Panc1 (cell line): ENCODE data around the gene ATM. TPM values are rescaled to one million over a fixed set of nuclear protein-coding genes. Genes with fewer than 3 reads are reported as not detected.

Source experiments
- ATAC-seq: fragments of 200-7000 bp; cut with Tn5 transposase; 2 replicates; pipeline ENCODE4 v1.9.1; 2020; ENCODE audit warnings: mild to moderate bottlenecking, moderate library complexity
- BruUV-seq: library from RNA; stranded (reverse); fragments of 400-500 nt; replicated peaks from 2 replicates; lab custom pipeline; 2021; lab: Mats Ljungman, UMichigan
- CTCF ChIA-PET: fragments of 300-600 bp; sonication (Branson Sonifier 250); formaldehyde crosslinking; loops from one replicate; lab custom pipeline; 2022; ENCODE audit warnings: antibody characterized with exemption; lab: Charles Lee
- POLR2A ChIA-PET: fragments of 300-600 bp; sonication (Branson Sonifier 250); formaldehyde crosslinking; loops from one replicate; lab custom pipeline; 2022; ENCODE audit warnings: antibody characterized with exemption; lab: Charles Lee
- DNase-seq: peaks from one replicate; pipeline ENCODE4 v3.0.0-alpha.2; 2010; ENCODE audit warnings: low read depth, low spot score
- H3K27ac ChIP-seq: 2 replicates; pipeline ENCODE4 v1.5.1; 2011; ENCODE audit warnings: mild to moderate bottlenecking, low read length, inconsistent platforms
- H3K27me3 ChIP-seq: fragments of 200-500 bp; sonication (Bioruptor generic); 2 replicates; pipeline ENCODE4 v1.6.0; 2014; ENCODE audit warnings: low read length, inconsistent platforms; ENCODE audit not compliant: control insufficient read depth, insufficient read depth
- H3K36me3 ChIP-seq: fragments of 200-500 bp; sonication (Bioruptor generic); 2 replicates; pipeline ENCODE4 v1.5.1; 2014; ENCODE audit warnings: inconsistent platforms, mild to moderate bottlenecking, low read length, moderate library complexity; ENCODE audit not compliant: control insufficient read depth, insufficient read depth
- H3K4me1 ChIP-seq: 2 replicates; pipeline ENCODE4 v1.5.1; 2011; ENCODE audit warnings: inconsistent platforms, mild to moderate bottlenecking, low read length, moderate library complexity; ENCODE audit not compliant: control insufficient read depth, insufficient read depth
- H3K4me3 ChIP-seq, 2 experiments: 2 replicates each; pipeline ENCODE4 v1.5.1; 2011 to 2012; ENCODE audit warnings: low read depth in 2 of 2, low read length in 2 of 2, mild to moderate bottlenecking in 2 of 2, inconsistent platforms in 1 of 2, moderate library complexity in 1 of 2
- H3K9me3 ChIP-seq: fragments of 200-500 bp; sonication (Bioruptor generic); 2 replicates; pipeline ENCODE4 v1.5.1; 2014; ENCODE audit warnings: low read depth, mild to moderate bottlenecking, inconsistent platforms, low read length, moderate library complexity; ENCODE audit not compliant: control insufficient read depth, insufficient read depth
- POLR2AphosphoS5 ChIP-seq: IDR thresholded peaks from 2 replicates; pipeline ENCODE4 v1.6.1; 2012; ENCODE audit warnings: mild to moderate bottlenecking, low read depth, low read length, moderate library complexity
- REST ChIP-seq, 2 experiments: IDR thresholded peaks; 2 replicates each; pipeline ENCODE4 v1.6.1; 2011 to 2012; ENCODE audit warnings: low read depth in 2 of 2, control low read depth in 1 of 2, low read length in 1 of 2, mild to moderate bottlenecking in 1 of 2, moderate library complexity in 1 of 2; ENCODE audit not compliant: insufficient read depth in 1 of 2
- SIN3A ChIP-seq: IDR thresholded peaks from 2 replicates; pipeline ENCODE4 v1.6.1; 2012; ENCODE audit warnings: low read depth, mild to moderate bottlenecking, low read length, moderate library complexity, borderline replicate concordance; ENCODE audit not compliant: insufficient read depth
- TCF7L2 ChIP-seq: IDR thresholded peaks from 2 replicates; pipeline ENCODE4 v1.6.1; 2011; ENCODE audit warnings: mild to moderate bottlenecking, low read depth, low read length, inconsistent platforms
- in situ Hi-C: cut with HindIII; loops from 2 replicates; pipeline ENCODE4 v1.10.0; 2016; ENCODE audit warnings: low sequenced_read_pairs, low pct_unique_long_range_greater_than_20kb
- intact Hi-C: fragments of 100-400 bp; cut with micrococcal nuclease; formaldehyde crosslinking; loops from one replicate; pipeline ENCODE4 v1.10.0; 2022; ENCODE audit not compliant: unreplicated experiment
- total RNA-seq: library from RNA; stranded (reverse); gene quantifications from one replicate; pipeline ENCODE4 v1.2.1, GENCODE V29; 2021; ENCODE audit not compliant: unreplicated experiment
- TF ChIP-seq, protein P1 (sequence below): fragments of 450-650 bp; IDR thresholded peaks from 2 replicates; pipeline ENCODE4 v1.5.1; 2017; ENCODE audit warnings: mild to moderate bottlenecking

ATM gene
- total RNA-seq, 1 experiment from 2014 or later: 95.6 TPM

- no peak overlapping the region for H3K27ac ChIP-seq
- BruUV-seq: no TSS peak
- H3K36me3 ChIP-seq: peaks cover 25% of the 10 kb centered on the region
- no peak for DNase-seq
- in situ Hi-C loops: no loop called here
- ChIA-PET POLR2A (interaction anchor here (0.6 kb wide), 2 partner anchors 126 to 205 kb away, joined by 3 read pairs; no protein-coding TSS in a partner anchor), CTCF (interaction anchor here (0.5 kb wide), 1 partner anchor 108 kb away, joined by 4 read pairs; no protein-coding TSS in a partner anchor)
- no peak for ATAC-seq
- intact Hi-C loops: no loop called here
- H3K27me3 ChIP-seq: no peaks in the 10 kb centered on the region
- peaks cover 16% of the 10 kb centered on the region for H3K4me1 ChIP-seq
- H3K9me3 ChIP-seq: no peaks in the 10 kb centered on the region
- H3K4me3 ChIP-seq: no peak overlapping the region
- TF ChIP-seq TCF7L2 (no peak), POLR2AphosphoS5 (no peak), REST (IDR thresholded peaks at IDR 0.05; ENCODE audit: insufficient read depth in 1 of 2, low read depth in 2 of 2, low read length in 1 of 2) (no peak), SIN3A (no peak)
- TF ChIP-seq, protein P1, sequence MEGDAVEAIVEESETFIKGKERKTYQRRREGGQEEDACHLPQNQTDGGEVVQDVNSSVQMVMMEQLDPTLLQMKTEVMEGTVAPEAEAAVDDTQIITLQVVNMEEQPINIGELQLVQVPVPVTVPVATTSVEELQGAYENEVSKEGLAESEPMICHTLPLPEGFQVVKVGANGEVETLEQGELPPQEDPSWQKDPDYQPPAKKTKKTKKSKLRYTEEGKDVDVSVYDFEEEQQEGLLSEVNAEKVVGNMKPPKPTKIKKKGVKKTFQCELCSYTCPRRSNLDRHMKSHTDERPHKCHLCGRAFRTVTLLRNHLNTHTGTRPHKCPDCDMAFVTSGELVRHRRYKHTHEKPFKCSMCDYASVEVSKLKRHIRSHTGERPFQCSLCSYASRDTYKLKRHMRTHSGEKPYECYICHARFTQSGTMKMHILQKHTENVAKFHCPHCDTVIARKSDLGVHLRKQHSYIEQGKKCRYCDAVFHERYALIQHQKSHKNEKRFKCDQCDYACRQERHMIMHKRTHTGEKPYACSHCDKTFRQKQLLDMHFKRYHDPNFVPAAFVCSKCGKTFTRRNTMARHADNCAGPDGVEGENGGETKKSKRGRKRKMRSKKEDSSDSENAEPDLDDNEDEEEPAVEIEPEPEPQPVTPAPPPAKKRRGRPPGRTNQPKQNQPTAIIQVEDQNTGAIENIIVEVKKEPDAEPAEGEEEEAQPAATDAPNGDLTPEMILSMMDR: no peak
Observed at GRCh38 chr11:108226036-108226435, 3.2 kb downstream of the ATM start.

GRCh38 chr11:108228251-108228650, 5.4 kb downstream of the ATM start:
- no peaks in the 10 kb centered on the region for H3K27me3 ChIP-seq

More at GRCh38 chr11:108228251-108228650, 5.4 kb downstream of the ATM start:
- TF ChIP-seq, protein P1: no peak
- TF ChIP-seq SIN3A (no peak), TCF7L2 (no peak), POLR2AphosphoS5 (no peak), REST (IDR thresholded peaks at IDR 0.05; ENCODE audit: insufficient read depth in 1 of 2, low read depth in 2 of 2, low read length in 1 of 2) (no peak)
- intact Hi-C loops: no loop called here
- Histone ChIP-seq H3K4me1 (peaks cover 16% of the 10 kb centered on the region), H3K9me3 (no peaks in the 10 kb centered on the region), H3K27ac (no peak overlapping the region), H3K4me3 (no peak overlapping the region), H3K36me3 (peaks cover 24% of the 10 kb centered on the region)
- no TSS peak for BruUV-seq
- CTCF ChIA-PET: no interaction called here
- DNase-seq: no peak
- no peak for ATAC-seq
- POLR2A ChIA-PET: no interaction called here
- in situ Hi-C loops: no loop called here
